NCI-H774 (cell line): ENCODE results near the gene PODXL.
A peak's percentile ranks its signal among the peaks of the same experiment; 100 is the strongest.
"Not testable (repeated sequence)": the region's sequence is repeated elsewhere in the genome, so short reads cannot be mapped to it uniquely, and the experiment has no call there.

Experiments used
- DNase-seq: peaks from one replicate; lab custom pipeline; 2025; lab: John Stamatoyannopoulos, UW

The PODXL gene

DNA sequence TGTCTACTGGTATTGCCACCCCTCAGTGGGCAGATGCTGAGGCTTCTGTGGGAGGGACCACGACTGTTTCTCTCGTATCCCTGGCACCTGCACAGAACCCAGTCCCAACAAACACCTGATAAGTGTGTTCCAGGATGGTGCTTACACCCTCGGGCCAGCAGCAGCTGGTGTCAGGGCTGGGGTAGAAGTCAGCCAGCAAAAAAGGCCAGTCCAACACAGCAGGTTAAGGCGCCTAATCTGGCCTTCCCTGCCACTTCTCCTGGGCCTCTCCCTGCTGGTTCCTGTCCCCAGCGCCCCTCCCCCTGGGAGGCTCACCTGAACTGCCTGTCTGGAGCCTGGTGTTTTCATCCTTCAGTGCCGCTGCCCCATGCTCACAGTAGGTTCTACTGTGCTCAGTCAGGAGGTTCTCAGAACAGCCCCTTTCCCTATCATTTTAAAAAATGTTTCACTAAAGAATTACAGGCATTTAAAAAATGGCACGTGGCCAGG is 20.0 kb downstream of the PODXL start:
- DNase-seq, result no peak

GRCh38 chr7:131533566-131534561 is 22.6 kb downstream of the PODXL start:
- no peak for DNase-seq

- no peak for DNase-seq
Measured at GRCh38 chr7:131533151-131533559, 23.3 kb downstream of the PODXL start.

DNA sequence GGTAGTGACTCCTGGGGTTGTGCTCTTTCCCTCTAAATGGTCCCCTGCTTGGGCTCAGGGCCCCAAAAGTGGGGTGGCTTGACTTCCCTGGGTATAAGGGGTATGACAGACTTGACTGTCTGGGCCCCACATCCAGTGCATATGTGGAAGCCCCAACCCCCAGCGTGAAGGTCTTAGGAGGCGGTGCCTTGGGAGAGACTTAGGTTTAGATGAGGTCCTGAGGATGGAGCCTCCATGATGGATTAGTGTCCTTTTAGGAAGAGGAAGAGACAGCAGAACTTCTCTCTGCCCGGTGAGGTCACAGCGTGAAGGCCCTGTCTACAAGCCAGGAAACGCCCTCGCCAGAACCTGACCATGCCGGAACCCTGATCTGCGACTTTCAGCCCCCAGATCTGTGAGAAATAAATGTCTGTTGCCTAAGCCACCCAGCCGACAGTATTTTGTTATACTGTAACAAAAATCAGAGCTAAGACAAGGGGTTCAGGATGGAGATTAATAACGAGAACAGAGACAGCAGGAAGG is 23.8 kb downstream of the PODXL start:
- DNase-seq, result no peak

- DNase-seq, result no peak
Measured at GRCh38 chr7:131530137-131530536, 26.3 kb downstream of the PODXL start.

DNA sequence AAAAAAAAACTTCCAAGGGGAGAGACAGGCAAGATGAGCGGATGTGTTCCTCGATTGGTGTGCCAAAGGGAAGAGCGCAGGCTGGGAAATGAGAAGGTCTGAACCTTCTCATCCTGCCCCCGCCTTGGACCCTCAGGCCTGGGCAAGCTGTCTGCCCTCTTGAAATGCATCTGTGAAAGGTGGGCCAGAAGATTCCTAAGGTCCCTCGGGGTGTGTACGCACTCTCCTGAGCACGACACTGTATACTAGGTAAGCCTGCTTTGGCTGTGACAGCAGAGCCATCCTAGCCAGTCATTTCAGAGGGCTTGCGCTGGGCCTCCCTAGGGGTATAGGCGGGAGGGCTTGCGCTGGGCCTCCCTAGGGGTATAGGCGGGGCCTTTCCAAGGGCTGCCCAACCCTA is 26.8 kb downstream of the PODXL start:
- DNase-seq, result no peak

DNA sequence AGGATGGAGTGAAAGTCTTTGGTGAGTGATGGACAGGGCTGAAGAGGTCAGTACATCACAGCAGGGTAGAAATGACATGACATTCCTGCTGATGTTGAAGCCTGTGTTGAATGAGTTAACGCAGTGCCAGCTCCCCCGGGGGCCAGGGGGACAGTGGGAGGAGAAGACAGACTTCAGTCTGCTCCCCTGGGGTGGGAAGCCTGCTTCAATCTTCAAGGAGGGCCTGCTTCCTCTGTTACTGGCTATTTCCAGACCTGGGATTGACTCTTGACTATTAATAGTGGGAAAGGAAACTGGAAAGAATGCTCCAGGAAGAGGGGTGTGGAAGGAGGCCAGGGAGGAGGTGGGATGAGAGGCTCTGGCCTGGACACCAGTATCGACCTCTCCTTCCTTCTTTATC is 27.2 kb downstream of the PODXL start:
- no peak for DNase-seq

DNA sequence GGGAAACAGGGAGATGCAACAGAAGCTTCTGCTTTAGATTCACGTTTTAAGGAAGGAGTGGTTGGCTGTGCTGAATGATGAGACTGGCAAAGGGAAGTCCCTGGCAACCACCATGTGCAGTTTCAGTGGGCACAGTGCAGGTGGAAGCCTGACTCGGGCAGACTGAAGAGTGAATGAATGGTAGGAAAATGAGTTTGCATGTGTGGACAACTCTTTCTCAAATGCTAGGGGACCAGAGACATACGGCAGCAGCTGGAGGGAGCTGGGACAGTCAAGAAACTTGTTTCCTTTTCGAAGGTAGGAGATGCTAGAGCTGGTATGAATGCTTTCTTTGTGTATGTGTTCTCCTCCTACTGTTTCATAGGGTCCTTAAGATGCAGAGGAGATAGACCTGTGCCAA is 29.0 kb downstream of the PODXL start:
- no peak for DNase-seq

DNA sequence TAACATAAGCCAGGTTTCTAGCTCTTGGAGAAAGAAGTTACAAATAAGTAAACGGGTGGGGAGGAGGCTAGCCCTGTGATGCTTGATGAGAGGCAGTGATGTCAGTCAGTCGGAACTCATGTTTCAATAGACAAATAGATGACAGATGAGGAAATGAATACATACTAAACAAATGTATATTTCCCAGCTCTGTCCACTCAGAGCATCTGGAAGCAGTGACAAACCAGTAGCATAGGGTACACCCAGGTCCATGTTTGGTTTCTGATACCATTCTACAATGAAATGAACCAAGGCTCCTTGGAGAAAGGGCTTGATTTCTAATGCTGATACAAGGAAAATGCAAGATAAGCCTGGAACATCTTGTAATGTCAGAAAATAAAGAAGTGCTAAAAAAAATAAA is 30.6 kb downstream of the PODXL start:
- DNase-seq, result no peak

- no peak for DNase-seq
Measured at GRCh38 chr7:131524703-131525102, 31.7 kb downstream of the PODXL start.

DNA sequence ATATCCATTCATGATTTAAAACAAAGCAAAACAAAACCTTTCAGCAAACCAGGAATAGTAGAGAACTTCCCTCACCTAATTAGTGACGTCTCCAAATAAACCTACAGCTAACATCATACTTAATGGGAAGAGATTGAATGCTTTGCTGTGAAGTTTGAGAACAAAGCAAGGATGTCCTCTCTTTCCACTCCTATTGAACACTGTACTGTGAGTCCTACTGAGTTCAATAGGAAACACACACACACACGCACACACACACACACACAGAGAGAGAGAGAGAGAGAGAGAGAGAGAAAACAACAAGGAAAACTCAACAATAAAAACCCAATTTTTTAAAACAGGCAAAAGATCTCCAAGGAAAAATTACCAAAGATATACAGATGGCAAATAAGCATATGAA is 32.3 kb downstream of the PODXL start:
- no peak for DNase-seq

- no peak for DNase-seq
Measured at GRCh38 chr7:131522325-131522930, 34.0 kb downstream of the PODXL start.

- no peak for DNase-seq
Measured at GRCh38 chr7:131521651-131522163, 34.7 kb downstream of the PODXL start.

GRCh38 chr7:131518626-131519025 is 37.8 kb downstream of the PODXL start:
- DNase-seq, result no peak

- DNase-seq, result no peak
Measured at GRCh38 chr7:131517218-131517923, 39.1 kb downstream of the PODXL start.

GRCh38 chr7:131515471-131515870 is 41.0 kb downstream of the PODXL start:
- not testable (repeated sequence) for DNase-seq

- DNase-seq, result peak; percentile 86
Measured at GRCh38 chr7:131513245-131514061, 43.0 kb downstream of the PODXL start.

GRCh38 chr7:131511774-131512535 is 44.5 kb downstream of the PODXL start:
- no peak for DNase-seq

- DNase-seq, result no peak
Measured at GRCh38 chr7:131511071-131511470, 45.4 kb downstream of the PODXL start.

DNA sequence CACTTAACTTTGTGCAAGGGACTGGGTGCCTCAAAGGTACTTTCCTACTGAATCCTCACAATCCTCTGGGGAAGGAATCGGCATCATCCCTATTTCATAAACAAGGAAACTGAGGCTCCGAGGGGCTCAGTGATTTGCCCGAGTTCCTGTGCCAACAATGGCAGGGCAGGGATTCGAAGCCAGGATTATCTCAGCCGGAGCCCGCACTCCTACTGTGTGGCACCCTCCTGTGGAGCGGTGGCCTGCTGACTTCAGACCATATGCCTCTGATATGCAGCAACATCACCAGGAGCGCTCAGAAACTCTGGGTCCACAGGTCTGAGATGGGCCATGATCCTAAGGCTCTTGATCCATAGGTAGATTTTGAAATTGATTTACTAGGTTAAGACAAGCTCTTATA is 46.6 kb downstream of the PODXL start:
- no peak for DNase-seq
